CD14-positive monocyte (primary cell): ENCODE data around the gene PDE1C. TPM values are rescaled to one million over a fixed set of nuclear protein-coding genes. Genes with fewer than 3 reads are reported as not detected.

Experiments
- DNase-seq, 3 donors: peaks; one replicate each; pipeline ENCODE4 v3.0.0-alpha.2; 2011 to 2022
- H2AFZ ChIP-seq: 2 replicates; pipeline ENCODE4 v1.6.0; 2012; ENCODE audit warnings: mild to moderate bottlenecking, low read depth, low read length, inconsistent platforms; ENCODE audit not compliant: insufficient read depth, poor library complexity, severe bottlenecking
- H3K27ac ChIP-seq, 2 donors: 1 replicate in 1 of 2; 2 replicates in 1 of 2; pipeline ENCODE4 v1.5.1; 2012 to 2013; ENCODE audit warnings: low read length in 2 of 2, control low read depth in 1 of 2, inconsistent platforms in 1 of 2, low read depth in 1 of 2, mild to moderate bottlenecking in 1 of 2
- H3K27me3 ChIP-seq, 2 donors: one replicate each; pipeline versions ENCODE4 v1.6.0 to v1.6.1; 2011 to 2013; ENCODE audit warnings: low read length in 2 of 2; ENCODE audit not compliant: control insufficient read depth in 2 of 2, insufficient read depth in 2 of 2
- H3K36me3 ChIP-seq, 2 donors: replicated peaks in 1 of 2; 1 replicate in 1 of 2; 2 replicates in 1 of 2; pipeline versions ENCODE4 v1.5.1 to v1.6.1; 2012 to 2013; ENCODE audit warnings: low read length in 2 of 2, control low read depth in 1 of 2, inconsistent platforms in 1 of 2, mild to moderate bottlenecking in 1 of 2; ENCODE audit not compliant: insufficient read depth in 2 of 2, control insufficient read depth in 1 of 2
- H3K4me1 ChIP-seq, 2 donors: 1 replicate in 1 of 2; 2 replicates in 1 of 2; pipeline versions ENCODE4 v1.5.1 to v1.6.1; 2012 to 2013; ENCODE audit warnings: low read length in 2 of 2, control low read depth in 1 of 2, inconsistent platforms in 1 of 2, mild to moderate bottlenecking in 1 of 2, moderate library complexity in 1 of 2; ENCODE audit not compliant: insufficient read depth in 2 of 2, control insufficient read depth in 1 of 2
- H3K4me2 ChIP-seq: replicated peaks from 2 replicates; pipeline ENCODE3; 2012; ENCODE audit warnings: low read length, moderate library complexity, mild to moderate bottlenecking; ENCODE audit not compliant: poor library complexity, severe bottlenecking; ENCODE audit errors: extremely low read depth
- H3K4me3 ChIP-seq, 3 experiments: fragments of 200-600 bp in 1 of 3; sonication (generic) in 1 of 3; replicated peaks in 1 of 3; 1 replicate in 2 of 3; 2 replicates in 1 of 3; pipeline ENCODE4 v1.5.1; 2011 to 2013; ENCODE audit warnings: low read length in 3 of 3, mild to moderate bottlenecking in 3 of 3, control low read depth in 2 of 3, low read depth in 2 of 3, inconsistent platforms in 1 of 3, moderate library complexity in 1 of 3
- H3K79me2 ChIP-seq: 2 replicates; pipeline ENCODE4 v1.6.0; 2012; ENCODE audit warnings: mild to moderate bottlenecking, control low read depth, inconsistent platforms, low read length, moderate library complexity; ENCODE audit not compliant: insufficient read depth
- H3K9ac ChIP-seq: 2 replicates; pipeline ENCODE4 v1.6.0; 2017; ENCODE audit warnings: low read length, mild to moderate bottlenecking; ENCODE audit not compliant: insufficient read depth, poor library complexity, severe bottlenecking
- H3K9me3 ChIP-seq, 2 donors: replicated peaks in 1 of 2; 1 replicate in 1 of 2; 2 replicates in 1 of 2; pipeline versions ENCODE4 v1.5.1 to v1.6.1; 2012 to 2013; ENCODE audit warnings: low read length in 2 of 2, control low read depth in 1 of 2; ENCODE audit not compliant: control insufficient read depth in 1 of 2, insufficient read depth in 1 of 2
- H4K20me1 ChIP-seq: 2 replicates; pipeline ENCODE4 v1.6.0; 2012; ENCODE audit warnings: mild to moderate bottlenecking, low read length, control low read depth, moderate library complexity; ENCODE audit not compliant: insufficient read depth
- H3K27ac Mint-ChIP-seq, 7 donors: one replicate each; pipeline ENCODE4 v1.8.0; 2020; ENCODE audit warnings: mild to moderate bottlenecking in 7 of 7, mixed read lengths in 7 of 7, moderate library complexity in 6 of 7, inconsistent platforms in 2 of 7
- H3K27me3 Mint-ChIP-seq, 3 donors: one replicate each; pipeline ENCODE4 v1.8.0; 2021 to 2022; ENCODE audit warnings: low read depth in 3 of 3, mild to moderate bottlenecking in 3 of 3, mixed read lengths in 3 of 3, moderate library complexity in 3 of 3, inconsistent platforms in 1 of 3
- H3K36me3 Mint-ChIP-seq, 2 donors: one replicate each; pipeline ENCODE4 v1.8.0; 2020; ENCODE audit warnings: mixed read lengths in 2 of 2, inconsistent platforms in 1 of 2, mild to moderate bottlenecking in 1 of 2
- H3K4me1 Mint-ChIP-seq: one replicate; pipeline ENCODE4 v1.8.0; 2020; ENCODE audit warnings: mild to moderate bottlenecking, mixed read lengths
- H3K4me3 Mint-ChIP-seq, 2 donors: one replicate each; pipeline ENCODE4 v1.8.0; 2020; ENCODE audit warnings: mild to moderate bottlenecking in 2 of 2, mixed read lengths in 2 of 2, moderate library complexity in 1 of 2
- H3K9me3 Mint-ChIP-seq, 7 donors: one replicate each; pipeline ENCODE4 v1.8.0; 2020 to 2022; ENCODE audit warnings: mixed read lengths in 7 of 7, mild to moderate bottlenecking in 6 of 7, moderate library complexity in 6 of 7, inconsistent platforms in 2 of 7
- WGBS: methylation state at CpG from one replicate; pipeline ENCODE4 v1.1.5; 2013; ENCODE audit warnings: missing lambda C conversion rate; ENCODE audit not compliant: insufficient coverage; 5-methylcytosine and 5-hydroxymethylcytosine counted together
- intact Hi-C, 2 donors: fragments of 100-400 bp; cut with micrococcal nuclease; formaldehyde crosslinking; loops; one replicate each; pipeline versions ENCODE4 v1.15.0 to v1.15.1; 2023
- polyA plus RNA-seq, 3 donors: library from polyadenylated mRNA; depleted of rRNA in 1 of 3; unstranded in 2 of 3; stranded (reverse) in 1 of 3; fragments of 300-500 nt in 2 of 3; fragments of >200 nt in 1 of 3; fragmentation: Illumina TruSeq in 2 of 3; gene quantifications; 1 replicate in 2 of 3; 2 replicates in 1 of 3; pipeline ENCODE4 v1.2.3, GENCODE V29; 2012 to 2021
- TF ChIP-seq, protein P1 (sequence below): fragments of 200-600 bp; IDR thresholded peaks from one replicate; pipeline ENCODE4 v1.8.0; 2022; ENCODE audit warnings: antibody characterized with exemption, mild to moderate bottlenecking

PDE1C gene
- polyA plus RNA-seq, 3 donors: not detected

DNA sequence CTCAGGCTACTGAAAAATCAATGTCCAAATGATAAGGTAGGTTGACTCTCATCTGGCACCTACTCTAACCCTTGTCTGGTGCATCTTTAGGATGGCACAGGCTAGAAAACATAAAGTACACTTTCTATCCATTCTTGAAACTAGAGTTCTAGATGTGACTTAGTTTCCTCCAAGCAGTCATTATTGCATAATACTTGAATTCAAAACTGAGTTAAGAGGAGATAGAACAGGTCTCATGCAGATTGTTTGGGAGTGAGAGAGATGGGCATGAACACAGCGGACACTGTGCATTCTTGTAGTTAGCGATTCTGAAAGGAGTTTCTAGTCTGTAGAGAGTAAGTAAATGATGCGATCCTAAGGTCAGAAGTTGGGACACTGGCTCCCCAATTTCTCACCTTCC, 149.2 kb downstream of the PDE1C start:
- no peaks in the 10 kb centered on the region for H3K4me1 ChIP-seq
- no peaks in the 10 kb centered on the region for H4K20me1 ChIP-seq
- H3K9me3 ChIP-seq: no peaks in the 10 kb centered on the region
- Mint-ChIP-seq H3K4me3 (no peak overlapping the region), H3K36me3 (no peaks in the 10 kb centered on the region), H3K27me3 (peaks cover 0 to 3% (median 2%) of the 10 kb centered on the region in 3 donors), H3K4me1 (no peaks in the 10 kb centered on the region), H3K9me3 (peaks cover 0 to 2% (median 1%) of the 10 kb centered on the region in 7 donors), H3K27ac (no peak overlapping the region)
- no peaks in the 10 kb centered on the region for H3K27me3 ChIP-seq
- TF ChIP-seq, protein P1, sequence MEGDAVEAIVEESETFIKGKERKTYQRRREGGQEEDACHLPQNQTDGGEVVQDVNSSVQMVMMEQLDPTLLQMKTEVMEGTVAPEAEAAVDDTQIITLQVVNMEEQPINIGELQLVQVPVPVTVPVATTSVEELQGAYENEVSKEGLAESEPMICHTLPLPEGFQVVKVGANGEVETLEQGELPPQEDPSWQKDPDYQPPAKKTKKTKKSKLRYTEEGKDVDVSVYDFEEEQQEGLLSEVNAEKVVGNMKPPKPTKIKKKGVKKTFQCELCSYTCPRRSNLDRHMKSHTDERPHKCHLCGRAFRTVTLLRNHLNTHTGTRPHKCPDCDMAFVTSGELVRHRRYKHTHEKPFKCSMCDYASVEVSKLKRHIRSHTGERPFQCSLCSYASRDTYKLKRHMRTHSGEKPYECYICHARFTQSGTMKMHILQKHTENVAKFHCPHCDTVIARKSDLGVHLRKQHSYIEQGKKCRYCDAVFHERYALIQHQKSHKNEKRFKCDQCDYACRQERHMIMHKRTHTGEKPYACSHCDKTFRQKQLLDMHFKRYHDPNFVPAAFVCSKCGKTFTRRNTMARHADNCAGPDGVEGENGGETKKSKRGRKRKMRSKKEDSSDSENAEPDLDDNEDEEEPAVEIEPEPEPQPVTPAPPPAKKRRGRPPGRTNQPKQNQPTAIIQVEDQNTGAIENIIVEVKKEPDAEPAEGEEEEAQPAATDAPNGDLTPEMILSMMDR: no peak
- no peak overlapping the region for H3K27ac ChIP-seq
- no CpG with 5 or more reads among the region's 3 CpGs for WGBS
- DNase-seq: no peak
- intact Hi-C loops: no loop called here
- no peaks in the 10 kb centered on the region for H3K36me3 ChIP-seq
- no peaks in the 10 kb centered on the region for H3K79me2 ChIP-seq
- H3K9ac ChIP-seq: no peak overlapping the region
- H3K4me2 ChIP-seq: no peak overlapping the region
- no peak overlapping the region for H3K4me3 ChIP-seq
- no peak overlapping the region for H2AFZ ChIP-seq

DNA sequence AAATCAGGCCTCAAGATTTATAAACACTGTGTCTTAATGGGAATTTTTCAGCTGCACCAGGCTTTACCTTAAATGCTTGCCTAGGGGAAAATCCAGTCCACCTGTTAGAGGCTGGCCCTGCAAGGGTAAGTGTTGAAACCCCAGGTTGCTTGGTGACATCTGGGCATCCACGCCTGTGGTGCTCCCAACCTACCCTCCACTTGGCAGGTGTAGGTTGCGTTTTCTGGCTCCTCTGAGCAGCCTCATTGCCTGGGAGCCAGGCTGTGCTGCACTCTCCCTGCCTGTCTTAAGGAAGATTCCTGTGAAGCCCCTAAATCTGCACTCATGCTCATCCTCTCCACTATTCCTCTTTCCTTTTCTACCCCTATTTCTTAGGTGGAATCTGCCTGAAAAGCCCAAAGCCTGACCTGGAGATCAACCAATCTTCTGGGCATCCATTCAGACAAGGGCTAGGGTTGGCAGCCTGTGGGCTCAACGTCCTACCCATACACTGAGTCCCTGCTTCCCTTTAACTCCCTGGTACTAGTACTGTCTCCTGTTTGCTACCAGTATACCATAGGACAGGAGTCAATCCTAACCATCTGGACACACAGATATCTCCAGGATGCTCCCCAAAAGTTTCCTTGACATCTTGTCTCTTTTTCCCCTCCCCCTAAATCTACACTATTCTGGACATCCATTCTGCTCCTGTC, 150.4 kb downstream of the PDE1C start:
- Histone ChIP-seq H3K9me3 (no peaks in the 10 kb centered on the region), H2AFZ (no peak overlapping the region), H3K27me3 (no peaks in the 10 kb centered on the region), H3K27ac (no peak overlapping the region), H3K9ac (no peak overlapping the region), H3K79me2 (no peaks in the 10 kb centered on the region), H3K4me3 (no peak overlapping the region), H3K4me1 (no peaks in the 10 kb centered on the region), H3K36me3 (no peaks in the 10 kb centered on the region), H4K20me1 (no peaks in the 10 kb centered on the region), H3K4me2 (no peak overlapping the region)
- TF ChIP-seq, protein P1: no peak
- Mint-ChIP-seq H3K9me3 (peaks cover 0 to 2% (median under 1%) of the 10 kb centered on the region in 7 donors), H3K27me3 (peaks cover 0 to 2% (median 1%) of the 10 kb centered on the region in 3 donors), H3K4me3 (no peak overlapping the region), H3K36me3 (no peaks in the 10 kb centered on the region), H3K4me1 (no peaks in the 10 kb centered on the region), H3K27ac (no peak overlapping the region)
- DNase-seq: no peak
- 92% methylated on average over 3 of the region's 3 CpGs for WGBS
- intact Hi-C loops: no loop called here
